K562 (cell line): ENCODE measurements around the gene ANXA2. TPM values are rescaled to one million over a fixed set of nuclear protein-coding genes. Genes with fewer than 3 reads are reported as not detected.

Experiments used
- ATAC-seq: fragments of 200-7000 bp; cut with Tn5 transposase; 3 replicates; pipeline ENCODE4 v1.9.1; 2020; ENCODE audit warnings: moderate library complexity
- BruUV-seq: library from RNA; stranded (reverse); fragments of 400-500 nt; replicated peaks from 2 replicates; lab custom pipeline; 2021; lab: Mats Ljungman, UMichigan
- CTCF ChIA-PET: fragments of 300-600 bp; formaldehyde crosslinking; extraction: SDS; loops from one replicate; lab custom pipeline; 2021; ENCODE audit warnings: low intra/inter-chr PET ratio; lab: Yijun Ruan, JAX
- POLR2A ChIA-PET: fragments of 300-600, 350-650 bp; sonication (Branson Sonifier 250); formaldehyde crosslinking; extraction: SDS; loops from one replicate; lab custom pipeline; 2021; ENCODE audit warnings: antibody characterized with exemption, inconsistent platforms; lab: Yijun Ruan, JAX
- DNase-seq, 4 experiments: peaks; one replicate each; pipeline versions ENCODE4 v3.0.0 to v3.0.0-alpha.2; 2011 to 2018; ENCODE audit warnings: low spot score in 3 of 4, mixed read lengths in 3 of 4; ENCODE audit errors: extremely low read depth in 1 of 4
- FAIRE-seq: peaks from 2 replicates; lab custom pipeline; 2011; peaks lifted over from hg19 to GRCh38; lab: Jason Lieb, UNC
- H2AFZ ChIP-seq: 2 replicates; pipeline ENCODE4 v1.6.0; 2011; ENCODE audit warnings: low read depth, low read length, control low read depth, inconsistent platforms
- H3K27ac ChIP-seq: fragments of 200-600 bp; 3 replicates; pipeline ENCODE4 v1.8.0; 2011; ENCODE audit warnings: low read depth, mild to moderate bottlenecking, control low read depth, inconsistent platforms, low read length, moderate library complexity, mixed read lengths; ENCODE audit errors: extremely low read depth
- H3K27me3 ChIP-seq, 2 experiments: fragments of 300-600 bp in 1 of 2; 2 replicates in 1 of 2; 3 replicates in 1 of 2; pipeline versions ENCODE4 v1.6.0 to v1.8.0; 2011; ENCODE audit warnings: inconsistent platforms in 2 of 2, low read length in 2 of 2, mild to moderate bottlenecking in 1 of 2, mixed read lengths in 1 of 2, moderate library complexity in 1 of 2; ENCODE audit not compliant: control insufficient read depth in 2 of 2, insufficient read depth in 2 of 2
- H3K36me3 ChIP-seq: fragments of 300-600 bp; 3 replicates; pipeline ENCODE4 v1.8.0; 2011; ENCODE audit warnings: mild to moderate bottlenecking, low read length, inconsistent platforms; ENCODE audit not compliant: control insufficient read depth, insufficient read depth
- H3K4me1 ChIP-seq, 2 experiments: fragments of 200-600 bp in 1 of 2; replicated peaks in 1 of 2; 2 replicates in 1 of 2; 3 replicates in 1 of 2; pipeline versions ENCODE4 v1.5.1 to v1.8.0; 2011; ENCODE audit warnings: inconsistent platforms in 2 of 2, low read length in 2 of 2, mild to moderate bottlenecking in 1 of 2, mixed read lengths in 1 of 2, moderate library complexity in 1 of 2; ENCODE audit not compliant: control insufficient read depth in 2 of 2, insufficient read depth in 2 of 2
- H3K4me2 ChIP-seq: 2 replicates; pipeline ENCODE4 v1.6.1; 2011; ENCODE audit warnings: low read length, control low read depth, inconsistent platforms, mixed read lengths; ENCODE audit not compliant: insufficient read depth
- H3K4me3 ChIP-seq: fragments of 200-600 bp; sonication (generic), shearing (Covaris generic); 2 replicates; pipeline ENCODE4 v1.5.1; 2016; ENCODE audit warnings: control low read depth, inconsistent platforms
- H3K79me2 ChIP-seq: fragments of 200-600 bp; 3 replicates; pipeline ENCODE4 v1.8.0; 2011; ENCODE audit warnings: low read length, inconsistent platforms; ENCODE audit not compliant: control insufficient read depth, insufficient read depth
- H3K9ac ChIP-seq, 2 experiments: 2 replicates each; pipeline versions ENCODE4 v1.6.0 to v1.6.1; 2011; ENCODE audit warnings: low read depth in 2 of 2, low read length in 2 of 2, control low read depth in 1 of 2, inconsistent platforms in 1 of 2, mild to moderate bottlenecking in 1 of 2, mixed read lengths in 1 of 2; ENCODE audit not compliant: insufficient read depth in 1 of 2
- H3K9me1 ChIP-seq: one replicate; pipeline ENCODE4 v1.6.0; 2011; ENCODE audit warnings: inconsistent platforms, mild to moderate bottlenecking, low read length, moderate library complexity; ENCODE audit not compliant: control insufficient read depth, insufficient read depth
- H3K9me3 ChIP-seq: replicated peaks from 2 replicates; pipeline ENCODE4 v1.5.1; 2011; ENCODE audit warnings: low read depth, low read length, inconsistent platforms; ENCODE audit not compliant: control insufficient read depth, insufficient read depth
- H4K20me1 ChIP-seq: replicated peaks from 2 replicates; pipeline ENCODE4 v1.6.1; 2011; ENCODE audit warnings: low read length, inconsistent platforms, mixed read lengths; ENCODE audit not compliant: control insufficient read depth, insufficient read depth
- C11orf30 ChIP-seq: fragments of 450-650 bp; IDR thresholded peaks from 2 replicates; pipeline ENCODE4 v1.6.1; 2016; ENCODE audit warnings: low read depth, mild to moderate bottlenecking
- DMBX1 ChIP-seq: fragments of 250-450 bp; sonication (Bioruptor Pico); IDR thresholded peaks from 2 replicates; pipeline ENCODE4 v1.8.0; 2022; ENCODE audit warnings: inconsistent platforms, mild to moderate bottlenecking, moderate library complexity, borderline replicate concordance
- MCM3 ChIP-seq: fragments of 450-650 bp; IDR thresholded peaks from 2 replicates; pipeline ENCODE4 v1.6.1; 2016
- PTBP1 ChIP-seq: fragments of 200-400 bp; formaldehyde crosslinking; IDR thresholded peaks from 2 replicates; pipeline ENCODE4 v1.6.1; 2017; ENCODE audit warnings: low read depth, low read length
- RBM22 ChIP-seq: fragments of 200-400 bp; formaldehyde crosslinking; IDR thresholded peaks from 2 replicates; pipeline ENCODE4 v1.6.1; 2018; ENCODE audit warnings: low read length, low read depth; ENCODE audit not compliant: poor library complexity, severe bottlenecking
- ZNF316 ChIP-seq: fragments of 450-650 bp; IDR thresholded peaks from 2 replicates; pipeline ENCODE4 v1.6.1; 2016
- WGBS: fragments of 100-300 bp; shearing (Covaris generic); methylation state at CpG from one replicate; pipeline ENCODE4 v1.1.6; 2016; ENCODE audit warnings: low coverage, mixed read lengths; ENCODE audit not compliant: insufficient coverage; ENCODE audit errors: missing lambda C conversion rate; 5-methylcytosine and 5-hydroxymethylcytosine counted together
- in situ Hi-C: fragments of 300-500 bp; cut with MboI; formaldehyde crosslinking; loops from 4 replicates; pipeline ENCODE4 v1.15.0; 2018; ENCODE audit warnings: inconsistent platforms, mixed read lengths
- intact Hi-C: fragments of 100-400 bp; cut with micrococcal nuclease; formaldehyde crosslinking; loops from 2 replicates; pipeline ENCODE4 v1.14.2; 2022
- polyA plus RNA-seq, 8 experiments: library from polyadenylated mRNA; depleted of rRNA in 4 of 8; stranded (reverse) in 5 of 8; unstranded in 3 of 8; fragments of >200 nt; fragmentation: Nextera tagmentation in 2 of 8; fragmentation: Illumina TruSeq in 1 of 8; extraction: Ambion mirVana in 2 of 8; extraction: Trizol in 1 of 8; gene quantifications; 2 replicates each; pipeline versions ENCODE4 v1.2.1 to v1.2.3, GENCODE V29; 2011 to 2014; ENCODE audit warnings: inconsistent platforms in 1 of 8, missing spikeins in 1 of 8
- total RNA-seq, 7 experiments: library from RNA; depleted of rRNA in 6 of 7; stranded (reverse); fragments of >200 nt in 6 of 7; fragmentation: Illumina TruSeq in 2 of 7; extraction: Trizol in 2 of 7; gene quantifications; 2 replicates each; pipeline versions ENCODE4 v1.2.1 to v1.2.3, GENCODE V29; 2011 to 2021; ENCODE audit warnings: low replicate concordance in 1 of 7
- TF ChIP-seq, protein P1 (sequence below): sonication (generic); formaldehyde crosslinking; IDR thresholded peaks from 2 replicates; pipeline ENCODE4 v1.5.0; 2020; ENCODE audit warnings: missing genetic modification reagents

Gene ANXA2
- total and polyA plus RNA-seq, 9 of the 15 experiments (the other 6 are each of a cell fraction or from before 2014, with no cell fraction given) = 301 to 1,102 (median 452) TPM

DNA sequence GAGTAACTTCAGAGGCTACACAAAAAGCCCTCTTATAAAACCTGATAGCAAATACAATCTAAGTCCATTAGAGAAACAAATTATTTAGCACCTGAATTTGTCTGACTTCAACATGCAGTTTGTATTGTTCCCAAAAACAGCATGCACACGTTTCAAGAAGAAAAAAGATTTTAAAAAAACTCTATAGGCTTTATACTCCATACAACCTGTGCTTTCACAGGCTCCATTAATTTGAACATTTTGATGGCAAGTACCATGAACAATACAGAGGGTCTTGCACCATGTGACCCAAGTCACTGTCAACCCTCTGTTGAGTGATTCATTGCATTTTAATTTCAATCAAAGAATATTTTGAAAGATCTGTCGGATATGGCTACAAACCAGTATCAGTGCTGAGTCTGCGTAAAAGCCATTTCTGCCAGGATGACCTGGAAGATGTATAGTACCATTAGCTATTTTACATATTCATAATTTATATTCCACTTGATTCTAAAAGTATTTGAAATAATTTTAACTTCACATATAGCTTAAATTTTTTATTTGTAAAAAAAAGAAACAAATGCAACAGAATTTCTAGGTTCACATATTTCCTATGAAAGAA, 13.2 kb downstream of the ANXA2 start:
- Histone ChIP-seq H3K9me3 (no peaks in the 10 kb centered on the region), H3K4me2 (no peak overlapping the region), H3K27me3 (no peaks in the 10 kb centered on the region), H3K9me1 (peaks cover 5% of the 10 kb centered on the region), H3K9ac (no peak overlapping the region), H3K4me1 (no peaks in the 10 kb centered on the region; a peak in 1 of 5 replicates), H2AFZ (no peak overlapping the region), H3K36me3 (peaks cover 66% of the 10 kb centered on the region), H3K27ac (no peak overlapping the region), H3K4me3 (no peak overlapping the region), H3K79me2 (peaks cover 35% of the 10 kb centered on the region), H4K20me1 (peaks cover 20% of the 10 kb centered on the region)
- CTCF ChIA-PET = no interaction called here
- no peak for ATAC-seq
- no peak for FAIRE-seq
- TF ChIP-seq DMBX1 (CRISPR knock-in tag) (no peak), ZNF316 (peak; percentile 56), PTBP1 (no peak), RBM22 (no peak), C11orf30 (peak; percentile 23; the same call in 1 of the 2 replicates), MCM3 (no peak)
- TF ChIP-seq, protein P1, sequence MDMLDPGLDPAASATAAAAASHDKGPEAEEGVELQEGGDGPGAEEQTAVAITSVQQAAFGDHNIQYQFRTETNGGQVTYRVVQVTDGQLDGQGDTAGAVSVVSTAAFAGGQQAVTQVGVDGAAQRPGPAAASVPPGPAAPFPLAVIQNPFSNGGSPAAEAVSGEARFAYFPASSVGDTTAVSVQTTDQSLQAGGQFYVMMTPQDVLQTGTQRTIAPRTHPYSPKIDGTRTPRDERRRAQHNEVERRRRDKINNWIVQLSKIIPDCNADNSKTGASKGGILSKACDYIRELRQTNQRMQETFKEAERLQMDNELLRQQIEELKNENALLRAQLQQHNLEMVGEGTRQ (CRISPR knock-in tag) = no peak
- BruUV-seq = no TSS peak
- POLR2A ChIA-PET = interaction anchor here (0.7 to 4.5 kb wide), 2 partner anchors 10 kb away, joined by 3 to 38 read pairs; no protein-coding TSS in a partner anchor
- intact Hi-C loops = no loop called here
- in situ Hi-C loops = no loop called here
- WGBS = 75% methylated on average over 3 of the region's 3 CpGs
- no peak for DNase-seq
